Measurements from ENCODE around the gene SLC25A10. TPM values are rescaled to one million over a fixed set of nuclear protein-coding genes. Genes with fewer than 3 reads are reported as not detected.

SLC25A10 gene
- total RNA-seq, 1 donor from 2014 or later, result 6.8 TPM

- Histone ChIP-seq H3K36me3 (ENCODE audit: control insufficient read depth in 3 of 3, insufficient read depth in 3 of 3, low read length in 3 of 3) (peaks cover 43 to 51% (median 44%) of the 10 kb centered on the region in 3 donors), H3K27me3 (ENCODE audit: control insufficient read depth in 3 of 3, insufficient read depth in 3 of 3, low read length in 3 of 3) (no peaks in the 10 kb centered on the region), H3K4me3 (ENCODE audit: low read length in 3 of 3) (peak overlapping the region; percentile 94 to 98 (median 96)), H3K27ac (ENCODE audit: low read depth, low read length) (peak overlapping the region; percentile 96), H3K9ac (ENCODE audit: low read depth in 1 of 3, low read length in 3 of 3) (peak overlapping the region; percentile 97 to 100 (median 98)), H3K4me1 (ENCODE audit: control insufficient read depth in 3 of 3, insufficient read depth in 3 of 3, low read length in 3 of 3) (peaks cover 30 to 36% (median 31%) of the 10 kb centered on the region in 3 donors), H3K9me3 (ENCODE audit: control insufficient read depth in 3 of 3, low read length in 3 of 3) (no peaks in the 10 kb centered on the region)
Measured at GRCh38 chr17:81703747-81704654, 8.1 kb upstream of the SLC25A10 start.

- no peak overlapping the region for H3K9ac ChIP-seq (ENCODE audit: low read depth in 1 of 3, low read length in 3 of 3)
- no peaks in the 10 kb centered on the region for H3K9me3 ChIP-seq (ENCODE audit: control insufficient read depth in 3 of 3, low read length in 3 of 3)
- H3K4me1 ChIP-seq (ENCODE audit: control insufficient read depth in 3 of 3, insufficient read depth in 3 of 3, low read length in 3 of 3), result peaks cover 34 to 39% (median 37%) of the 10 kb centered on the region in 3 donors
- H3K36me3 ChIP-seq (ENCODE audit: control insufficient read depth in 3 of 3, insufficient read depth in 3 of 3, low read length in 3 of 3), result peaks cover 39 to 49% (median 39%) of the 10 kb centered on the region in 3 donors
- H3K4me3 ChIP-seq (ENCODE audit: low read length in 3 of 3), result no peak overlapping the region
- H3K27me3 ChIP-seq (ENCODE audit: control insufficient read depth in 3 of 3, insufficient read depth in 3 of 3, low read length in 3 of 3), result no peaks in the 10 kb centered on the region
- no peak overlapping the region for H3K27ac ChIP-seq (ENCODE audit: low read depth, low read length)
Measured at GRCh38 chr17:81705518-81706231, 6.4 kb upstream of the SLC25A10 start.

DNA sequence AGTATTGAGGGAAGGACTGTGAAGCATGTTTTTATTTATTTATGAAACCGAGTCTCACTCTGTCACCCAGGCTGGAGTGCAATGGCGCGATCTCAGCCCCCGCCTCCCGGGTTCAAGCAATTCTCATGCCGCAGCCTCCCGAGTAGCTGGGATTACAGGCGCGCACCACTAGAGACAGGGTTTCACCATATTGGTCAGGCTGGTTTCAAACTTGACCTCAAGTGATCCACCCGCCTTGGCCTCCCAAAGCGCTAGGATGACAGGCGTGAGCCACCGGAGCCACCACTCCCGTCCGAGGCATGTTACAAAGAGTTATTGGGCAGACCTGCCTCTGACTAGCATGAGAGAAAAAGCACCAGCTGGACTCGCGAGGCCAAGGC lies 5.9 kb upstream of the SLC25A10 start:
- no peak overlapping the region for H3K9ac ChIP-seq (ENCODE audit: low read depth in 1 of 3, low read length in 3 of 3)
- H3K4me3 ChIP-seq (ENCODE audit: low read length in 3 of 3), result no peak overlapping the region
- no peak overlapping the region for H3K27ac ChIP-seq (ENCODE audit: low read depth, low read length)
- peaks cover 35 to 39% (median 38%) of the 10 kb centered on the region in 3 donors for H3K4me1 ChIP-seq (ENCODE audit: control insufficient read depth in 3 of 3, insufficient read depth in 3 of 3, low read length in 3 of 3)
- H3K27me3 ChIP-seq (ENCODE audit: control insufficient read depth in 3 of 3, insufficient read depth in 3 of 3, low read length in 3 of 3), result no peaks in the 10 kb centered on the region
- no peaks in the 10 kb centered on the region for H3K9me3 ChIP-seq (ENCODE audit: control insufficient read depth in 3 of 3, low read length in 3 of 3)
- H3K36me3 ChIP-seq (ENCODE audit: control insufficient read depth in 3 of 3, insufficient read depth in 3 of 3, low read length in 3 of 3), result peaks cover 34 to 44% (median 34%) of the 10 kb centered on the region in 3 donors

- peaks cover 30 to 33% (median 32%) of the 10 kb centered on the region in 3 donors for H3K4me1 ChIP-seq (ENCODE audit: control insufficient read depth in 3 of 3, insufficient read depth in 3 of 3, low read length in 3 of 3)
- no peak overlapping the region for H3K9ac ChIP-seq (ENCODE audit: low read depth in 1 of 3, low read length in 3 of 3)
- peaks cover 28 to 38% (median 29%) of the 10 kb centered on the region in 3 donors for H3K36me3 ChIP-seq (ENCODE audit: control insufficient read depth in 3 of 3, insufficient read depth in 3 of 3, low read length in 3 of 3)
- H3K9me3 ChIP-seq (ENCODE audit: control insufficient read depth in 3 of 3, low read length in 3 of 3), result no peaks in the 10 kb centered on the region
- no peak overlapping the region for H3K4me3 ChIP-seq (ENCODE audit: low read length in 3 of 3)
- no peak overlapping the region for H3K27ac ChIP-seq (ENCODE audit: low read depth, low read length)
- no peaks in the 10 kb centered on the region for H3K27me3 ChIP-seq (ENCODE audit: control insufficient read depth in 3 of 3, insufficient read depth in 3 of 3, low read length in 3 of 3)
Measured at GRCh38 chr17:81706757-81707624, 5.1 kb upstream of the SLC25A10 start.

GRCh38 chr17:81707725-81708646 lies 4.1 kb upstream of the SLC25A10 start:
- Histone ChIP-seq H3K4me1 (ENCODE audit: control insufficient read depth in 3 of 3, insufficient read depth in 3 of 3, low read length in 3 of 3) (peaks cover 28 to 32% (median 30%) of the 10 kb centered on the region in 3 donors), H3K4me3 (ENCODE audit: low read length in 3 of 3) (no peak overlapping the region), H3K9ac (ENCODE audit: low read depth in 1 of 3, low read length in 3 of 3) (no peak overlapping the region), H3K9me3 (ENCODE audit: control insufficient read depth in 3 of 3, low read length in 3 of 3) (no peaks in the 10 kb centered on the region), H3K27ac (ENCODE audit: low read depth, low read length) (no peak overlapping the region), H3K27me3 (ENCODE audit: control insufficient read depth in 3 of 3, insufficient read depth in 3 of 3, low read length in 3 of 3) (no peaks in the 10 kb centered on the region), H3K36me3 (ENCODE audit: control insufficient read depth in 3 of 3, insufficient read depth in 3 of 3, low read length in 3 of 3) (peaks cover 28 to 38% (median 29%) of the 10 kb centered on the region in 3 donors)

DNA sequence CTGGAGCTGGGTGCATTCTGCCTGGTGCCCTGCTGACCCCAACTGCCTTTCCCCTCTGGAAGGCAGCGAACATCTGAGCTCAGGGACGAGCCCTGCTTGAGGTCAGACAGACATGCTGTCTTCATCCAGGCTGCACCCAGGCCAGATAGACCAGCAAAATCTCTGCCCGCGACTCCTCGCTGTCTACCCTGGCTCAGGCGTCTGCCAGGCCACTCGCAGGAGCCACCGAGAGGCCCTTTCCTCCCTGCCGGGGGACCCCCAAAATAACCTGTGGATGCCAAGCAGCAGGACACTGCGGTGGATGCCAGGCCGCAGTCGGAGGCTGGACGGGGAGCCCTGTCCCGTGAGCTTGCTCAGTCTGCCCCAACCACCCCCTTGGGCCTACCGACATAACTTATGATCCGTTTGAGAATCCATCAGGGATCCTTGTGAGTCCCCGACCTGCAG lies 3.3 kb upstream of the SLC25A10 start:
- H3K27ac ChIP-seq (ENCODE audit: low read depth, low read length), result no peak overlapping the region
- no peaks in the 10 kb centered on the region for H3K27me3 ChIP-seq (ENCODE audit: control insufficient read depth in 3 of 3, insufficient read depth in 3 of 3, low read length in 3 of 3)
- H3K4me3 ChIP-seq (ENCODE audit: low read length in 3 of 3), result no peak overlapping the region
- H3K4me1 ChIP-seq (ENCODE audit: control insufficient read depth in 3 of 3, insufficient read depth in 3 of 3, low read length in 3 of 3), result peaks cover 31 to 37% (median 34%) of the 10 kb centered on the region in 3 donors
- H3K9me3 ChIP-seq (ENCODE audit: control insufficient read depth in 3 of 3, low read length in 3 of 3), result no peaks in the 10 kb centered on the region
- H3K9ac ChIP-seq (ENCODE audit: low read depth in 1 of 3, low read length in 3 of 3), result peak overlapping the region in 1 of 3 donors; percentile 8
- peaks cover 28 to 38% (median 29%) of the 10 kb centered on the region in 3 donors for H3K36me3 ChIP-seq (ENCODE audit: control insufficient read depth in 3 of 3, insufficient read depth in 3 of 3, low read length in 3 of 3)

GRCh38 chr17:81710514-81711308 lies 1.4 kb upstream of the SLC25A10 start:
- peaks cover 19 to 28% (median 20%) of the 10 kb centered on the region in 3 donors for H3K36me3 ChIP-seq (ENCODE audit: control insufficient read depth in 3 of 3, insufficient read depth in 3 of 3, low read length in 3 of 3)
- no peak overlapping the region for H3K27ac ChIP-seq (ENCODE audit: low read depth, low read length)
- H3K9me3 ChIP-seq (ENCODE audit: control insufficient read depth in 3 of 3, low read length in 3 of 3), result no peaks in the 10 kb centered on the region
- H3K4me3 ChIP-seq (ENCODE audit: low read length in 3 of 3), result peak overlapping the region; percentile 42 to 67 (median 48)
- no peaks in the 10 kb centered on the region for H3K27me3 ChIP-seq (ENCODE audit: control insufficient read depth in 3 of 3, insufficient read depth in 3 of 3, low read length in 3 of 3)
- H3K4me1 ChIP-seq (ENCODE audit: control insufficient read depth in 3 of 3, insufficient read depth in 3 of 3, low read length in 3 of 3), result peaks cover 22 to 29% (median 25%) of the 10 kb centered on the region in 3 donors
- peak overlapping the region in 2 of 3 donors; percentile 61 to 82 for H3K9ac ChIP-seq (ENCODE audit: low read depth in 1 of 3, low read length in 3 of 3)

- H3K9me3 ChIP-seq (ENCODE audit: control insufficient read depth in 3 of 3, low read length in 3 of 3), result no peaks in the 10 kb centered on the region
- H3K4me1 ChIP-seq (ENCODE audit: control insufficient read depth in 3 of 3, insufficient read depth in 3 of 3, low read length in 3 of 3), result peaks cover 22 to 29% (median 25%) of the 10 kb centered on the region in 3 donors
Measured at GRCh38 chr17:81712468-81713003, 452 bp downstream of the SLC25A10 start.

More at GRCh38 chr17:81712468-81713003, 452 bp downstream of the SLC25A10 start:
- H3K27me3 ChIP-seq (ENCODE audit: control insufficient read depth in 3 of 3, insufficient read depth in 3 of 3, low read length in 3 of 3), result no peaks in the 10 kb centered on the region
- no peak overlapping the region for H3K27ac ChIP-seq (ENCODE audit: low read depth, low read length)
- H3K9ac ChIP-seq (ENCODE audit: low read depth in 1 of 3, low read length in 3 of 3), result peak overlapping the region; percentile 57 to 82 (median 67)
- peak overlapping the region; percentile 60 to 72 (median 66) for H3K4me3 ChIP-seq (ENCODE audit: low read length in 3 of 3)
- peaks cover 5 to 10% (median 5%) of the 10 kb centered on the region in 3 donors for H3K36me3 ChIP-seq (ENCODE audit: control insufficient read depth in 3 of 3, insufficient read depth in 3 of 3, low read length in 3 of 3)
